HG02938 (cell line): ENCODE results near the gene ROBO1.
"Not testable (repeated sequence)": the region's sequence is repeated elsewhere in the genome, so short reads cannot be mapped to it uniquely, and the experiment has no call there.

Source experiments
- ATAC-seq: cut with Tn5 transposase; IDR thresholded peaks from one replicate; pipeline ENCODE4 v1.9.1; 2021; ENCODE audit warnings: mild to moderate bottlenecking, moderate library complexity; ENCODE audit not compliant: unreplicated experiment

Gene ROBO1

GRCh38 chr3:79178471-79179180 is 589.2 kb downstream of the ROBO1 start:
- no peak for ATAC-seq

GRCh38 chr3:79175870-79176269 is 591.9 kb downstream of the ROBO1 start:
- ATAC-seq, result no peak

- not testable (repeated sequence) for ATAC-seq
Observed at GRCh38 chr3:79173259-79173658, 594.5 kb downstream of the ROBO1 start.

- no peak for ATAC-seq
Observed at GRCh38 chr3:79172241-79172640, 595.6 kb downstream of the ROBO1 start.

GRCh38 chr3:79170021-79170420 is 597.8 kb downstream of the ROBO1 start:
- no peak for ATAC-seq

GRCh38 chr3:79167651-79168416 is 600.0 kb downstream of the ROBO1 start:
- ATAC-seq, result no peak

GRCh38 chr3:79162653-79163052 is 605.1 kb downstream of the ROBO1 start:
- no peak for ATAC-seq

GRCh38 chr3:79161941-79162340 is 605.9 kb downstream of the ROBO1 start:
- no peak for ATAC-seq

GRCh38 chr3:79160421-79160820 is 607.4 kb downstream of the ROBO1 start:
- ATAC-seq, result no peak

GRCh38 chr3:79159736-79160135 is 608.1 kb downstream of the ROBO1 start:
- no peak for ATAC-seq

GRCh38 chr3:79157191-79157590 is 610.6 kb downstream of the ROBO1 start:
- ATAC-seq, result no peak

GRCh38 chr3:79154865-79155264 is 612.9 kb downstream of the ROBO1 start:
- ATAC-seq, result no peak

GRCh38 chr3:79148786-79149185 is 619.0 kb downstream of the ROBO1 start:
- no peak for ATAC-seq

GRCh38 chr3:79146024-79146423 is 621.8 kb downstream of the ROBO1 start:
- no peak for ATAC-seq

- ATAC-seq, result no peak
Observed at GRCh38 chr3:79140708-79141107, 627.1 kb downstream of the ROBO1 start.

GRCh38 chr3:79139395-79140068 is 628.3 kb downstream of the ROBO1 start:
- no peak for ATAC-seq

GRCh38 chr3:79125313-79125984 is 642.3 kb downstream of the ROBO1 start:
- ATAC-seq, result no peak

- no peak for ATAC-seq
Observed at GRCh38 chr3:79115458-79115857, 652.3 kb downstream of the ROBO1 start.

GRCh38 chr3:79113876-79114275 is 653.9 kb downstream of the ROBO1 start:
- no peak for ATAC-seq

GRCh38 chr3:79111375-79112052 is 656.3 kb downstream of the ROBO1 start:
- ATAC-seq, result no peak

- no peak for ATAC-seq
Observed at GRCh38 chr3:79109754-79110153, 658.0 kb downstream of the ROBO1 start.
